Forelimb muscle (tissue), 1 donor: ENCODE data around the gene CAPZA2. TPM values are rescaled to one million over a fixed set of nuclear protein-coding genes. Genes with fewer than 3 reads are reported as not detected.
A peak's percentile ranks its signal among the peaks of the same experiment; 100 is the strongest.
"Not testable (repeated sequence)": the region's sequence is repeated elsewhere in the genome, so short reads cannot be mapped to it uniquely, and the experiment has no call there.

ENCODE experiments used
- DNase-seq: peaks from one replicate; pipeline ENCODE4 v3.0.0-alpha.2; 2013; ENCODE audit warnings: low read depth
- polyA plus RNA-seq: library from polyadenylated mRNA; unstranded; fragments of 120-200 nt; gene quantifications from one replicate; pipeline ENCODE4 v1.2.1, GENCODE V29; 2013; ENCODE audit not compliant: insufficient read length

CAPZA2 gene
- polyA plus RNA-seq, 1 donor, result 213 TPM

DNA sequence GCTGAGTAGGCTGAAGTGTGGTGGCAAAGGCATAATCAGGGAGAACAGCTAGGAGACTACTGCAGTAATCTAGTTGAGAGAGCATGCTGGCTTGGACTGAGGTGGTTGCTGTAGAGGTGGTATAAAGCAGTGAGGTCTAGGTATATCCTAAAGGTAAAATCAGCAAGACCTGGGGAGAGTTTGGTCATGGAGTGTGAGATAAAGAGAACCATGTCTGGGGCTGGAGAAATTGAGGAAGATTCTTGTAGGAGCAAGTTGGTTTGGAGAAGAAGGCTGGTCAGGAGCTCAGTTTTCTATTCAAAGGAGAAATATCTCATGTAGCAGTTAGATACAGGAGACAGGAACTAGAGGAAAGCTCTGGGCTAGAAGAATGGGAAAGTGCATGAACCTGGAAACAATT, 58.0 kb downstream of the CAPZA2 start:
- DNase-seq, result no peak

GRCh38 chr7:116922545-116922944, 60.2 kb downstream of the CAPZA2 start:
- DNase-seq, result no peak

DNA sequence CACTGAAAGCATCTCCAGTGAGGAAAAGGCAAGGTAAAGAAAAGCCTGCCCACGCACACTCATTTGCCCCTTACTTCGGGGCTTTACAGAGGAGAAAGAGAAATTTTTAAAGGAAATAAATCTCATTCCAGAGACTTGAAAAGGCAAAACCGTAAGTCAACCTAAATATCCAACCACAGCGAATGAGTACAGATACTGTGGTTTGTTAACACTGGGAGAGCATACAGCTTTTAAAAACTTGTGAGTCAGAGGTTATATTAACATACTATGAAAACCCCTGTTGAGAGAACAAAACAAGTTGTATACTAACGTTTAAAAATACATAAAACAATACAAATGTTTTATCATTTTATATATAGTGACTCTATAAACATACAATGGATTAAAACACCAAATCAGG, 62.4 kb downstream of the CAPZA2 start:
- DNase-seq, result no peak

DNA sequence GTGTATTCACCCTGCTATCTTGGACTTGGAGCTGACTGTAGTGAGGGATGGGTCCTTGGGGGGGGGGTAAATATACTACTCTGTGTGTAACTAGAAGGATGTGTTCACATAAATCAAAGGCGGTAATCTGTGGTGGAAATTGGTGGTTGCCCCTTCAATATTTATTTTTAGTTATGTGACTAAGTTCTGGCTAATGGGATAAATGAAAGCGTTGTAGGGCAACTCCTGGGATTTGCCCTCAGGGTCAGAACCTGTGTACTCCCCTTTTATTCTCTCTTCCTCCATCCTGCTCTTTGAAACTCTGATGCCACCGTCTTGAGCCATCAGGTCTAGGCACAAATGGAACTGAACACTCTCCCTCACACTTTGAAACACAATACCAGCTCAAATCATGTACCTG, 66.6 kb downstream of the CAPZA2 start:
- DNase-seq, result no peak

- peak; percentile 60 for DNase-seq
These were observed 67.8 kb downstream of the CAPZA2 start for GRCh38 chr7:116929914-116930913.

GRCh38 chr7:116932566-116932965, 70.2 kb downstream of the CAPZA2 start:
- DNase-seq, result no peak

DNA sequence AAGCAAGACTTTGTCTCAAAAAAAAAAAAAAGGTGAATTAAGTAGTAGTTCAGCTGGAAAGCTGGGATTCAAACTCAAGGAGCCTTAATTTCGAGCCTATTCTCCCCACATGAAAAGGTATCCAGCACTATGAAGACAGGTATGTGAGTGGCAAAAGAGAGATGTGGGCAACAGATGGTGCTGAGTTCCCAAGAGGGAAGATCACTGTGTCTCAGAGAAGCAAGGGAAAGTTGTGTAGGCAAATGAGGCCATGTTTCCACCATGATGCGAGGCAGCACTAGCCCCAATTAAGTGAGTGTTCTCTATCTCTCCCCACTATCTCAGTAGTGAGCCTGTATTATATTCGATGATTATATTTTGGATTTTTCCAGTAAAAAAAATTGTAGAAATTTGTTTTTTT, 71.1 kb downstream of the CAPZA2 start:
- DNase-seq, result no peak

DNA sequence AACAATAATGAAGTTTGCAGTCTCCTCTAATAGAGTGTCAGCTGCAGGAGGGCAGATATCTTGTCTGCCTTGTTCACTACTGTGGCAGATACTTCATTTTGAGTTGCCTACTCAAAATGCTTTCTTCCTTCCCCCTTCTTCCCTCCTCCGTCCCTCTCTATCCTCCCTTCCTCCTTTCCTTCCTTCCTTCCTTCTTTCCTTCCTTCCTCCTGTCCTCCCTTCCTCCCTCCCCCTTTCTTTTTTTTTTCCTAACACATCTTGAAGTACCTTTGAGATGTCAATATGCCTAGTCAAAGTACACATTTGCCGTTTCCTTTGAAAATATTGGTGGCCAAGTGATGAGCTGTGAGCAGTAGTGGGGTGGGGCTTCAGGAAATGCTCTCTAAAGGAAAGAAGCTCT, 72.2 kb downstream of the CAPZA2 start:
- no peak for DNase-seq

DNA sequence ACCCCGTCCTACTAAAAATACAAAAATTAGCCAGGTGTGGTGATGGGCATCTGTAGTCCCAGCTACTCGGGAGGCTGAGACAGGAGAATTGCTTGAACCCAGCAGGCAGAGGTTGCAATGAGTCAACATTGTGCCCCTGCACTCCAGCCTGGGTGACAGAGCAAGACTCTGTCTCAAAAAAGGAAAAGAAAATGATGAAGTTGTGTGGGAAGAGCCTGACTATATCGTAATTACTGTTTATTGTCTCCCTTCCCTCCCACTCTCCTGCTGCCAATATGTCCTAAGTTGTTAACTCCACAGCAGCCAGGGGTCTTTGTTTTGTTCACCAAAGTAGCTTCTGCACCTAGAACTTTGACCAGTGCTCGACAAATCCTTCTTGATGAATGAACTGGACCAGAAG, 74.5 kb downstream of the CAPZA2 start:
- DNase-seq, result not testable (repeated sequence)

DNA sequence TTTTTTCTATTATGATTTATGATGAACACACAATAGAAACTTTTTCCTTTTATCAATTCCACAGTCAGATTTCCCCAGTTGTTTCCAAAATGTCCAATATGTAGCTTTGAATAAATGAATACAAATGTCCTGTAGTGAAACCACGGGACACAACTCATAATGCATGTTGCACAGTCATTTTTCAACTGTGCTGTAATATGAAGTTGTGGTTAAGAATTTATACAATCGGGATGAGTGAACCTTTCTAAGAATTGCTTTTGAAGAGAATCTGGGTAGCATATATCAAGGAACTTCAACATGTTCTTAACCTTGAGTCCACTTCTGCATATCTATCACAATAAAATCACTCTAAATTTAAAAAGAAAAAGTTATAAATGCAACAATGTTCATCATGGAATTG, 76.3 kb downstream of the CAPZA2 start:
- DNase-seq, result no peak

- no peak for DNase-seq
These were observed 78.4 kb downstream of the CAPZA2 start for GRCh38 chr7:116940689-116941370.

DNA sequence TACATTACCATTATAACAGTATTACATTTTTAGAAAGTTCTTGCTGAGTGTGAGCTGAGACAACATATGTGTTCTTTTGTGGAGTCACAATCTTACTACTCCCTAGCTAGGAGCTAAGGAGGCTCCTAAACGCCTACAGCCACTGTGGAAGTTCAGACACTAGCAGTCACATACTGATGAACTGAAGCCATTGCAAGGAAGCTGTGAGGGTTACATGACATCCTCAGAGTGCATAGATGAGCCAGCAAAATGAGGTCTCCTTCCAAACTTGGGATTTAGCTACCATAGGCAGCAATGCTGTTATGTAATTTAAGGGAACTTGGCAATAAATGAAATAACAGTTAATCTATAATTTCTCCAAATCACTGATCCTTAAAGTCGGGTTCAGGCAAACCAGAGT, 80.1 kb downstream of the CAPZA2 start:
- DNase-seq, result no peak

GRCh38 chr7:116948934-116949333, 86.5 kb downstream of the CAPZA2 start:
- no peak for DNase-seq

- DNase-seq, result no peak
These were observed 87.8 kb downstream of the CAPZA2 start for GRCh38 chr7:116949941-116950801.

GRCh38 chr7:116950889-116951351, 88.5 kb downstream of the CAPZA2 start:
- DNase-seq, result no peak

GRCh38 chr7:116951366-116952292, 89.2 kb downstream of the CAPZA2 start:
- no peak for DNase-seq

GRCh38 chr7:116952635-116953371, 90.4 kb downstream of the CAPZA2 start:
- DNase-seq, result peak; percentile 16

- peak; percentile 44 for DNase-seq
These were observed 91.1 kb downstream of the CAPZA2 start, which contains the start of gene ST7 for GRCh38 chr7:116953372-116953905. Gene ST7, plus strand, starts transcription at chr7:116953501. Its CDS starts 40 bp downstream, at chr7:116953541.
